GM12878 (cell line): ENCODE results near the gene KIF24. TPM values are rescaled to one million over a fixed set of nuclear protein-coding genes. Genes with fewer than 3 reads are reported as not detected.

Experiments
- ATAC-seq: fragments of 200-7000 bp; cut with Tn5 transposase; 3 replicates; pipeline ENCODE4 v1.9.1; 2020; ENCODE audit warnings: mild to moderate bottlenecking, moderate library complexity
- BruUV-seq: library from RNA; stranded (reverse); fragments of 400-500 nt; replicated peaks from 2 replicates; lab custom pipeline; 2021; lab: Mats Ljungman, UMichigan
- CTCF ChIA-PET: fragments of 300-600 bp; sonication (Branson Sonifier 250); formaldehyde crosslinking; extraction: SDS; loops from one replicate; lab custom pipeline; 2021; ENCODE audit warnings: inconsistent platforms; lab: Yijun Ruan, JAX
- POLR2A ChIA-PET: fragments of 350-600 bp; formaldehyde crosslinking; extraction: SDS; loops from one replicate; lab custom pipeline; 2021; ENCODE audit warnings: inconsistent platforms; lab: Charles Lee
- RAD21 ChIA-PET: fragments of 300-600 bp; sonication (Branson Sonifier 250); formaldehyde crosslinking; loops from one replicate; lab custom pipeline; 2023; ENCODE audit warnings: antibody characterized with exemption; ENCODE audit not compliant: unreplicated experiment; lab: Charles Lee
- SMC1A ChIA-PET: fragments of 300-600 bp; sonication (Branson Sonifier 250); formaldehyde crosslinking; loops from one replicate; lab custom pipeline; 2023; ENCODE audit not compliant: unreplicated experiment, uncharacterized antibody; lab: Charles Lee
- DNase-seq: peaks from one replicate; pipeline ENCODE4 v3.0.0-alpha.2; 2011; ENCODE audit warnings: low read depth, low spot score
- FAIRE-seq: peaks from 3 replicates; lab custom pipeline; 2011; peaks lifted over from hg19 to GRCh38; lab: Jason Lieb, UNC
- H2AFZ ChIP-seq: 2 replicates; pipeline ENCODE4 v1.6.0; 2011; ENCODE audit warnings: low read depth, low read length, control low read depth; ENCODE audit not compliant: control insufficient read depth
- H3K27ac ChIP-seq: 2 replicates; pipeline ENCODE4 v1.5.1; 2011; ENCODE audit warnings: control low read depth; ENCODE audit not compliant: control insufficient read depth, insufficient read depth
- H3K27me3 ChIP-seq, 2 experiments: replicated peaks in 1 of 2; 2 replicates each; pipeline versions ENCODE4 v1.6.0 to v1.6.1; 2011; ENCODE audit warnings: low read length in 1 of 2; ENCODE audit not compliant: control insufficient read depth in 2 of 2, insufficient read depth in 2 of 2
- H3K36me3 ChIP-seq, 2 experiments: 2 replicates each; pipeline ENCODE4 v1.5.1; 2011; ENCODE audit warnings: low read length in 1 of 2; ENCODE audit not compliant: control insufficient read depth in 2 of 2, insufficient read depth in 2 of 2
- H3K4me1 ChIP-seq: 2 replicates; pipeline ENCODE4 v1.6.1; 2011; ENCODE audit warnings: mild to moderate bottlenecking, low read length, moderate library complexity, mixed read lengths; ENCODE audit not compliant: control insufficient read depth, insufficient read depth
- H3K4me2 ChIP-seq: 2 replicates; pipeline ENCODE4 v1.6.0; 2011; ENCODE audit warnings: control low read depth; ENCODE audit not compliant: control insufficient read depth, insufficient read depth
- H3K4me3 ChIP-seq: fragments of 200-600 bp; sonication (generic); 2 replicates; pipeline ENCODE4 v1.5.1; 2016
- H3K79me2 ChIP-seq: 2 replicates; pipeline ENCODE4 v1.6.0; 2011; ENCODE audit warnings: low read length; ENCODE audit not compliant: control insufficient read depth, insufficient read depth
- H3K9ac ChIP-seq: 2 replicates; pipeline ENCODE4 v1.8.0; 2011; ENCODE audit warnings: low read length, control low read depth, mixed read lengths; ENCODE audit not compliant: control insufficient read depth, insufficient read depth
- H3K9me3 ChIP-seq: replicated peaks from 3 replicates; pipeline ENCODE4 v1.5.1; 2011; ENCODE audit warnings: mild to moderate bottlenecking, low read length; ENCODE audit not compliant: control insufficient read depth, insufficient read depth
- H4K20me1 ChIP-seq: 2 replicates; pipeline ENCODE4 v1.6.0; 2011; ENCODE audit not compliant: control insufficient read depth, insufficient read depth
- CUX1 ChIP-seq: IDR thresholded peaks from 2 replicates; pipeline ENCODE4 v1.6.1; 2012; ENCODE audit warnings: improper control_type of control experiment, low read depth, low read length; ENCODE audit not compliant: insufficient replicate concordance
- ETV6 ChIP-seq, 2 experiments: fragments of 450-650 bp in 1 of 2; IDR thresholded peaks in 1 of 2; conservative IDR thresholded peaks in 1 of 2; 2 replicates each; pipeline ENCODE4 v1.6.1; 2014; ENCODE audit warnings: antibody characterized with exemption in 1 of 2, borderline replicate concordance in 1 of 2, low read depth in 1 of 2, mild to moderate bottlenecking in 1 of 2, moderate library complexity in 1 of 2
- MTA2 ChIP-seq: fragments of 450-650 bp; IDR thresholded peaks from 2 replicates; pipeline ENCODE4 v1.6.1; 2016; ENCODE audit warnings: low read depth, mild to moderate bottlenecking, moderate library complexity
- POLR2A ChIP-seq: IDR thresholded peaks from 2 replicates; pipeline ENCODE4 v1.6.1; 2011; ENCODE audit warnings: low read depth, mild to moderate bottlenecking, low read length
- SPI1 ChIP-seq: IDR thresholded peaks from 2 replicates; pipeline ENCODE4 v1.6.1; 2011; ENCODE audit warnings: low read depth, mild to moderate bottlenecking, low read length, moderate library complexity, borderline replicate concordance; ENCODE audit not compliant: insufficient read depth
- SREBF2 ChIP-seq: IDR thresholded peaks from 2 replicates; pipeline ENCODE4 v1.6.1; 2012; ENCODE audit warnings: mild to moderate bottlenecking, low read length
- YY1 ChIP-seq: IDR thresholded peaks from 2 replicates; pipeline ENCODE4 v1.6.1; 2011; ENCODE audit warnings: low read depth, mild to moderate bottlenecking, low read length
- ZBED1 ChIP-seq: IDR thresholded peaks from 2 replicates; pipeline ENCODE4 v1.6.1; 2016; ENCODE audit warnings: borderline replicate concordance
- WGBS: methylation state at CpG from one replicate; pipeline ENCODE4 v1.1.6; 2016; ENCODE audit warnings: low lambda C conversion rate; ENCODE audit not compliant: insufficient replicate concordance, insufficient coverage; ENCODE audit errors: missing lambda C conversion rate; 5-methylcytosine and 5-hydroxymethylcytosine counted together
- in situ Hi-C: fragments of 300-500 bp; cut with MboI; formaldehyde crosslinking; loops from 9 replicates; pipeline ENCODE4 v1.14.3; 2018; ENCODE audit warnings: mixed read lengths
- intact Hi-C: fragments of 100-400 bp; cut with micrococcal nuclease; formaldehyde crosslinking; loops from one replicate; pipeline ENCODE4 v1.14.2; 2022; ENCODE audit not compliant: unreplicated experiment
- polyA plus RNA-seq, 11 experiments: library from polyadenylated mRNA; depleted of rRNA in 4 of 11; unstranded in 6 of 11; stranded (reverse) in 5 of 11; fragments of >200 nt; fragmentation: Nextera tagmentation in 4 of 11; fragmentation: Illumina TruSeq in 1 of 11; extraction: Ambion mirVana in 4 of 11; extraction: Trizol in 1 of 11; gene quantifications; 1 replicate in 1 of 11; 2 replicates in 10 of 11; pipeline versions ENCODE4 v1.2.1 to v1.2.3, GENCODE V29; 2011 to 2016; ENCODE audit warnings: inconsistent platforms in 2 of 11, missing spikeins in 2 of 11, low read depth in 1 of 11
- total RNA-seq, 4 experiments: library from RNA; depleted of rRNA in 3 of 4; stranded (reverse); fragments of >200 nt in 3 of 4; fragmentation: Illumina TruSeq in 1 of 4; extraction: Trizol in 1 of 4; gene quantifications; 2 replicates each; pipeline versions ENCODE4 v1.2.1 to v1.2.3, GENCODE V29; 2013 to 2021

The KIF24 gene
- total and polyA plus RNA-seq, 10 of the 15 experiments (the other 5 are each of a cell fraction or from before 2014, with no cell fraction given), result 0.58 to 6.7 (median 5.3) TPM

GRCh38 chr9:34334337-34334824 lies 5.3 kb upstream of the KIF24 start:
- ATAC-seq (no peak), FAIRE-seq (no peak), DNase-seq (no peak)
- Histone ChIP-seq H3K9ac (no peak overlapping the region), H3K4me2 (no peak overlapping the region), H3K27me3 (no peaks in the 10 kb centered on the region), H4K20me1 (no peaks in the 10 kb centered on the region), H3K79me2 (peaks cover 6% of the 10 kb centered on the region), H3K36me3 (peaks cover 3 to 7% of the 10 kb centered on the region in 2 experiments; a peak in 3 of 4 replicates), H2AFZ (no peak overlapping the region), H3K9me3 (no peaks in the 10 kb centered on the region), H3K27ac (no peak overlapping the region), H3K4me3 (no peak overlapping the region), H3K4me1 (no peaks in the 10 kb centered on the region; the same call in 1 of the 2 replicates)
- RAD21 ChIA-PET, result interaction anchor here (1.8 to 2.1 kb wide), 2 partner anchors 43 to 45 kb away, joined by 6 to 7 read pairs; partner anchors contain the start of gene MYORG
- no peak for TF ChIP-seq ETV6 (conservative IDR thresholded peaks at IDR 0.05 in 1 of 2, IDR thresholded peaks at IDR 0.05 in 1 of 2; ENCODE audit: borderline replicate concordance in 1 of 2, low read depth in 1 of 2)
- 100% methylated on average over 1 of the region's 1 CpG for WGBS
- no TSS peak for BruUV-seq
- intact Hi-C loops, result loop anchor here (5.0 kb wide), 1 partner anchor 268 kb away; no protein-coding TSS in a partner anchor
- POLR2A ChIA-PET, result interaction anchor here (0.5 to 1.1 kb wide), 3 partner anchors 10 to 303 kb away, joined by 3 read pairs; no protein-coding TSS in a partner anchor
- SMC1A ChIA-PET, result interaction anchor here (0.7 to 6.4 kb wide), 2 partner anchors 15 to 43 kb away, joined by 3 to 73 read pairs; partner anchors contain the start of gene MYORG
- CTCF ChIA-PET, result interaction anchor here (0.8 to 8.1 kb wide), 8 partner anchors 11 to 213 kb away, joined by 3 to 134 read pairs (median 4); partner anchors contain the start of gene MYORG
- in situ Hi-C loops, result no loop called here

- H3K4me3 ChIP-seq, result no peak overlapping the region
- SMC1A ChIA-PET, result interaction anchor here (0.7 to 6.4 kb wide), 6 partner anchors 16 to 167 kb away, joined by 3 to 73 read pairs (median 3); partner anchors contain the start of gene MYORG
- H4K20me1 ChIP-seq, result no peaks in the 10 kb centered on the region
- BruUV-seq, result no TSS peak
- RAD21 ChIA-PET, result interaction anchor here (0.7 to 2.1 kb wide), 3 partner anchors 43 to 221 kb away, joined by 3 to 7 read pairs (median 6); partner anchors contain the start of gene MYORG
- POLR2A ChIA-PET, result interaction anchor here (1.1 to 1.2 kb wide), 2 partner anchors 10 to 12 kb away, joined by 3 to 7 read pairs; no protein-coding TSS in a partner anchor
- CTCF ChIA-PET, result interaction anchor here (0.8 to 8.1 kb wide), 6 partner anchors 10 to 81 kb away, joined by 3 to 134 read pairs (median 5); partner anchors contain the start of gene MYORG
- no peaks in the 10 kb centered on the region for H3K9me3 ChIP-seq
- peaks cover 0 to 3% of the 10 kb centered on the region in 2 experiments; a peak in 1 of 4 replicates for H3K36me3 ChIP-seq
- no peak overlapping the region for H3K27ac ChIP-seq
- intact Hi-C loops, result loop anchor here (5.0 kb wide), 1 partner anchor 268 kb away; no protein-coding TSS in a partner anchor
- H3K4me1 ChIP-seq, result no peaks in the 10 kb centered on the region; the same call in 1 of the 2 replicates
- peaks cover 6% of the 10 kb centered on the region for H3K79me2 ChIP-seq
- DNase-seq, result no peak
- H3K4me2 ChIP-seq, result no peak overlapping the region
- no peak for ATAC-seq
- FAIRE-seq, result no peak
- in situ Hi-C loops, result no loop called here
- no peak overlapping the region for H2AFZ ChIP-seq
- no peaks in the 10 kb centered on the region for H3K27me3 ChIP-seq
- WGBS, result 51% methylated on average over 3 of the region's 3 CpGs
- no peak overlapping the region for H3K9ac ChIP-seq
- TF ChIP-seq SREBF2 (no peak), CUX1 (no peak), MTA2 (no peak), YY1 (no peak), POLR2A (no peak), ZBED1 (no peak), SPI1 (no peak)
These were observed 4.8 kb upstream of the KIF24 start for GRCh38 chr9:34333836-34334235.
